Activated T-helper 9 cell treated with anti-CD3 and anti-CD28 coated beads, Interleukin-2, amount 50 U/mL, for 16 hours (primary cell): ENCODE measurements around the gene UAP1.

Experiments used
- DNase-seq: peaks from one replicate; pipeline ENCODE4 v3.0.0-alpha.2; 2020; ENCODE audit warnings: low read depth

UAP1 gene

GRCh38 chr1:162561616-162562469 lies at the start of gene UAP1:
Gene UAP1 (plus strand): TSS chr1:162561722. CDS start chr1:162566069, 4,347 bp downstream.
- DNase-seq = no peak

GRCh38 chr1:162527314-162527713 lies 34.2 kb upstream of the UAP1 start:
- no peak for DNase-seq

- no peak for DNase-seq
Observed at GRCh38 chr1:162530307-162530987, 31.1 kb upstream of the UAP1 start.

- no peak for DNase-seq
Observed at GRCh38 chr1:162530988-162531319, 30.6 kb upstream of the UAP1 start.

- no peak for DNase-seq
Observed at GRCh38 chr1:162535501-162535900, 26.0 kb upstream of the UAP1 start.

GRCh38 chr1:162536511-162536910 lies 25.0 kb upstream of the UAP1 start:
- DNase-seq = no peak

GRCh38 chr1:162537216-162537615 lies 24.3 kb upstream of the UAP1 start:
- no peak for DNase-seq

- DNase-seq = no peak
Observed at GRCh38 chr1:162538815-162539431, 22.6 kb upstream of the UAP1 start.

GRCh38 chr1:162541619-162542141 lies 19.8 kb upstream of the UAP1 start:
- no peak for DNase-seq

- DNase-seq = no peak
Observed at GRCh38 chr1:162543228-162543627, 18.3 kb upstream of the UAP1 start.

GRCh38 chr1:162548170-162548569 lies 13.4 kb upstream of the UAP1 start:
- DNase-seq = no peak

- DNase-seq = no peak
Observed at GRCh38 chr1:162549001-162549400, 12.5 kb upstream of the UAP1 start.

- no peak for DNase-seq
Observed at GRCh38 chr1:162550925-162551324, 10.6 kb upstream of the UAP1 start.

GRCh38 chr1:162551969-162552683 lies 9.4 kb upstream of the UAP1 start:
- DNase-seq = no peak

GRCh38 chr1:162552684-162553252 lies 8.8 kb upstream of the UAP1 start:
- DNase-seq = no peak

- no peak for DNase-seq
Observed at GRCh38 chr1:162554258-162554657, 7.3 kb upstream of the UAP1 start.

- no peak for DNase-seq
Observed at GRCh38 chr1:162557536-162557935, 4.0 kb upstream of the UAP1 start.

GRCh38 chr1:162560303-162561036 lies 1.1 kb upstream of the UAP1 start:
- DNase-seq = no peak

GRCh38 chr1:162561037-162561615 lies 396 bp upstream of the UAP1 start:
- peak; percentile 98 for DNase-seq

- DNase-seq = no peak
Observed at GRCh38 chr1:162562470-162562828, 927 bp downstream of the UAP1 start.

GRCh38 chr1:162564762-162565218 lies 3.3 kb downstream of the UAP1 start:
- DNase-seq = no peak
